Upper lobe of left lung (tissue), 4 donors: Measurements from ENCODE around the gene ZNF433.

Experiments used
- CTCF ChIP-seq, 6 experiments: fragments of 450-650 bp in 4 of 6; fragments of 200-600 bp in 2 of 6; sonication (generic) in 2 of 6; IDR thresholded peaks; one replicate each; pipeline ENCODE4 v1.5.1; 2016 to 2019; ENCODE audit warnings: antibody characterized with exemption in 6 of 6
- EP300 ChIP-seq, 4 donors: sonication (generic); formaldehyde crosslinking; IDR thresholded peaks; one replicate each; pipeline ENCODE4 v1.5.1; 2017; ENCODE audit warnings: antibody characterized with exemption in 4 of 4, control low read depth in 2 of 4
- POLR2A ChIP-seq, 4 donors: fragments of 450-650 bp; IDR thresholded peaks; one replicate each; pipeline ENCODE4 v1.5.1; 2016 to 2017; ENCODE audit warnings: antibody characterized with exemption in 4 of 4, mild to moderate bottlenecking in 2 of 4
- POLR2AphosphoS5 ChIP-seq, 2 donors: sonication (generic); formaldehyde crosslinking; IDR thresholded peaks; one replicate each; pipeline ENCODE4 v1.5.1; 2017; ENCODE audit warnings: antibody characterized with exemption in 2 of 2

- TF ChIP-seq CTCF (IDR thresholded peaks at IDR 0.05): no peak
- TF ChIP-seq POLR2A (IDR thresholded peaks at IDR 0.05): no peak
- no peak for TF ChIP-seq EP300 (IDR thresholded peaks at IDR 0.05)
- no peak for TF ChIP-seq POLR2AphosphoS5 (IDR thresholded peaks at IDR 0.05)
Measured at GRCh38 chr19:11970174-11970573, 65.3 kb downstream of the ZNF433 start.
